Brain microvascular endothelial cell (primary cell): ENCODE results near the gene BTNL2.
"Not testable (repeated sequence)": the region's sequence is repeated elsewhere in the genome, so short reads cannot be mapped to it uniquely, and the experiment has no call there.

Source experiments
- DNase-seq: peaks from one replicate; pipeline ENCODE4 v3.0.0-alpha.2; 2020
- H3K27ac ChIP-seq: fragments of 250-450 bp; sonication (Bioruptor Pico); 2 replicates; pipeline ENCODE4 v1.5.1; 2020; ENCODE audit warnings: mild to moderate bottlenecking, moderate library complexity
- H3K27me3 ChIP-seq: fragments of 250-450 bp; sonication (Bioruptor Pico); replicated peaks from 2 replicates; pipeline ENCODE4 v1.5.1; 2020; ENCODE audit warnings: mild to moderate bottlenecking
- H3K36me3 ChIP-seq: fragments of 250-450 bp; sonication (Bioruptor Pico); replicated peaks from 2 replicates; pipeline ENCODE4 v1.5.1; 2020; ENCODE audit warnings: mild to moderate bottlenecking
- H3K4me3 ChIP-seq: 2 replicates; pipeline ENCODE4 v1.5.1; 2011; ENCODE audit warnings: low read depth, mild to moderate bottlenecking, control low read depth, low read length, moderate library complexity
- in situ Hi-C: cut with HindIII; loops from 2 replicates; pipeline ENCODE4 v1.10.0; 2017; ENCODE audit warnings: low sequenced_read_pairs, low pct_ligation_motif_present
- TF ChIP-seq, protein P1 (sequence below): IDR thresholded peaks from 2 replicates; pipeline ENCODE4 v1.5.1; 2011; ENCODE audit warnings: low read depth, mild to moderate bottlenecking, moderate library complexity, low read length, control low read depth, inconsistent platforms; ENCODE audit errors: missing control alignments

BTNL2 gene

DNA sequence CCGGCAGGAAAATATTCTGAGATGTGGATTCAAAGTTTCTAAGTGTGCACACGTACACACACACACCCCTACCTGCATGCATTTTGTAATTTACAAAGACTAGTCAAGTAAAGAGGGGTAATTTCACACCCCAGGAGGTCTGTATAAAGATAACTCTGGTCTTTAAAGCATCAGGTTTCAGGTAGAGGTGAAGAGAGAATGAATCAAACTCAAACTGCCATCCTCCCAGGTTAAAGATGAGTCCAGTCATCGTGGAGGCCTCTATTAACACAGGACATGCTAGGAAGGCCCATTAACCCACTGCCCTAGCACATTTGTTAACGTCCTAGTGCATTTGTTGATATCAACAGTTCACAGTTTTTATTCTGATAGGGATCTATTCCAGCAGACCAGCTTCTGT lies 29.2 kb upstream of the BTNL2 start:
- Histone ChIP-seq H3K27me3 (no peaks in the 10 kb centered on the region), H3K36me3 (no peaks in the 10 kb centered on the region), H3K27ac (no peak overlapping the region), H3K4me3 (no peak overlapping the region)
- TF ChIP-seq, protein P1, sequence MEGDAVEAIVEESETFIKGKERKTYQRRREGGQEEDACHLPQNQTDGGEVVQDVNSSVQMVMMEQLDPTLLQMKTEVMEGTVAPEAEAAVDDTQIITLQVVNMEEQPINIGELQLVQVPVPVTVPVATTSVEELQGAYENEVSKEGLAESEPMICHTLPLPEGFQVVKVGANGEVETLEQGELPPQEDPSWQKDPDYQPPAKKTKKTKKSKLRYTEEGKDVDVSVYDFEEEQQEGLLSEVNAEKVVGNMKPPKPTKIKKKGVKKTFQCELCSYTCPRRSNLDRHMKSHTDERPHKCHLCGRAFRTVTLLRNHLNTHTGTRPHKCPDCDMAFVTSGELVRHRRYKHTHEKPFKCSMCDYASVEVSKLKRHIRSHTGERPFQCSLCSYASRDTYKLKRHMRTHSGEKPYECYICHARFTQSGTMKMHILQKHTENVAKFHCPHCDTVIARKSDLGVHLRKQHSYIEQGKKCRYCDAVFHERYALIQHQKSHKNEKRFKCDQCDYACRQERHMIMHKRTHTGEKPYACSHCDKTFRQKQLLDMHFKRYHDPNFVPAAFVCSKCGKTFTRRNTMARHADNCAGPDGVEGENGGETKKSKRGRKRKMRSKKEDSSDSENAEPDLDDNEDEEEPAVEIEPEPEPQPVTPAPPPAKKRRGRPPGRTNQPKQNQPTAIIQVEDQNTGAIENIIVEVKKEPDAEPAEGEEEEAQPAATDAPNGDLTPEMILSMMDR = no peak
- in situ Hi-C loops = no loop called here
- no peak for DNase-seq

DNA sequence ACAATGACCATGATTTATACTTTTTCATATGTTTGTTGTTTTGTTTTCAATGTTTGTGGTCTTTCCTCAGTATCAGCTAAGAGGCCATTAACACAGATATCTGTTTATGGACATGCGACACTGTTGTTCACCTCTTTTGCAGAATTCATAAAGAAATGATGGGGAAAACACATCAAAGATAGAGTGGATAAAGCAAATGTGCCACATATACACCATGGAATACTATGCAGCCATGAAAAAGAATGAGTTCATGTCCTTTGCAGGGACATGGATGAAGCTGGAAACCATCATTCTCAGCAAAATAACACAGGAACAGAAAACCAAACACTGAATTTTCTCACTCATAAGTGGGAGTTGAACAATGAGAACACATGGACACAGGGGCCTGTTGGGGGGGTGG lies 27.0 kb upstream of the BTNL2 start:
- in situ Hi-C loops, H3K27me3 ChIP-seq, DNase-seq: not testable (repeated sequence)

DNA sequence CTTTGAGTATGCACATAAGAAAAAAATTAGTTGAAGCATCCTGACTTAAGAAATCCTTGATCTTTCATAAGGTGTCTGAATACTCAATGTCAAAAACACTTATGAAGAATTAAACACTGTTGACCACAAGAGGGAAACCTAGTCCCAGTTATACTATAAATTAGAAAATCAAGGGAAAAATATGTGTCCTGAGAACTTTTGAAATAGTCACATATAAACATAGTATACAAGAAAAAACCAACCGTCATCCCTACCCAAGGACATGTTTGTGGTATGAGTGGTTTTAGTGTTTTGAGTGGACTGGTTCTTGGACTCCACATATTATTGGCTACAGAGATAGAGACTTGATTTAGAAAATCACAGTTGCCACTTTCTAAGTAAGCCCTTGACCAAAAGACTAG lies 25.1 kb upstream of the BTNL2 start:
- Histone ChIP-seq H3K4me3 (no peak overlapping the region), H3K27ac (no peak overlapping the region), H3K27me3 (no peaks in the 10 kb centered on the region), H3K36me3 (no peaks in the 10 kb centered on the region)
- in situ Hi-C loops = no loop called here
- TF ChIP-seq, protein P1 = peak; percentile 16
- no peak for DNase-seq

More for the DNA sequence above, 27.0 kb upstream of the BTNL2 start:
- not testable (repeated sequence) for H3K27ac ChIP-seq, H3K4me3 ChIP-seq, H3K36me3 ChIP-seq

DNA sequence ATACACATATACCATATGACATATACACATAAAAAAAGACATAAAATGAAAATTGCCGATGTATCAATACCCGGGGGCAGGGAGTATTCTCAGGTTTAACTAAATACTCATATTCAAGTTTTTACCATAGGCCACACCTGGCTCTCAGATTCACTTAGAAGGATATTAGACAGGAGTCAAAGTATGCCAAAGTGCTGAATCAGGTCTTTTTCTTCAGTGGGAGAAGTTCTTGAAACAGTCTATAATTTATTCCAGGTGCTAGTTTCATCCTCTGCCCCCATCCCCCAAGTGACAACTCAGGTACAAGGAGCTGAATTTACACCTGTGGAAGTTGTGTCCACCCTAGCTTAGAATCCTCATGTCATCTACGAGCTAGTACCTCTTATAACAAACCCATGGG lies 24.2 kb upstream of the BTNL2 start:
- no peak overlapping the region for H3K4me3 ChIP-seq
- DNase-seq = no peak
- in situ Hi-C loops = no loop called here
- TF ChIP-seq, protein P1 = no peak
- H3K27me3 ChIP-seq = no peaks in the 10 kb centered on the region
- no peaks in the 10 kb centered on the region for H3K36me3 ChIP-seq
- no peak overlapping the region for H3K27ac ChIP-seq

DNA sequence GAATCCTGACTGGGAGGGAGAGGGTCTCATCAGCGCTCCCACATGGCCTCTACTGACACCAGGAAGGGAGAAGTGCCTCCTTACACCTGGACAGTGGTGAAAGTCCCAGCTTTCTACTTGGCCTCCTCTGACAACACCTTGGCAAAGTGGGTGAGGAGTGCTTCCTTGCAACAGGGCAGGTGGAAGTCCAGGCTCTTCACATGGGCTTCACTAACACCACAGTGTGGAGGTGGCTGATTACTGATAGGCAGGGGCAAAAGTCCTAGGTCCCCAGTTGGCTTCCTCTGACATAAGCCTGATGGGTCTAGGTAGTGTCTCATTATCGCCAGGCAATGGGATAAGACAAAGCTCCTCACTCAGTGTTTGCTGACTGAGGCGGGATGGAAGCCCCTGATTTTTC lies 23.2 kb upstream of the BTNL2 start:
- Histone ChIP-seq H3K4me3 (no peak overlapping the region), H3K36me3 (no peaks in the 10 kb centered on the region), H3K27me3 (no peaks in the 10 kb centered on the region), H3K27ac (no peak overlapping the region)
- in situ Hi-C loops = no loop called here
- TF ChIP-seq, protein P1 = no peak
- DNase-seq = no peak

DNA sequence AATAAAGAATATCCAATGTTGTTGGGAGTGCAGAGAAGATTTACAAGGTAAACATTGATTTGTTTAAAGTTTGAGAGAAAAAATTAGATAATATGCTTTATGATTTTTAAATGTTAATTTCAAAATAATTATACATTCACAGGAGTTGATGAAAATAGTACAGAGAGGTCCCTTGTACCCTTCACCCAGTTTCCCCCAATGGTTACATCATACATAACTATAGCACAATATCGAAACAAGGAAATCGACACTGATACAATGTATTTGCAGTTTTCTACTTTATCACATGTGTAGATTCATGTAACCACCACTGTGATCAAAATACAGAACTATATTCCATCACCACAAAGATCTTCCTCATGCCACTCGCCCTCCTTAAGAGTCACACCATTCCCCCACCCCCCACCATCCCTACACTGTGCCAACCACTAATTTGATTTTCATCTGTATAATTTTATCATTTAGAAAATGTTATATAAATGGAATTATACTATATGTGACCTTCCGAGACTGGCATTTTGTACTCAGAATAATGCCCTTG lies 21.0 kb upstream of the BTNL2 start:
- no peaks in the 10 kb centered on the region for H3K27me3 ChIP-seq
- in situ Hi-C loops = no loop called here
- H3K4me3 ChIP-seq = no peak overlapping the region
- no peak for DNase-seq
- TF ChIP-seq, protein P1 = no peak
- no peaks in the 10 kb centered on the region for H3K36me3 ChIP-seq
- H3K27ac ChIP-seq = no peak overlapping the region
